ENCODE results near the gene SLC9A8.

SLC9A8 gene

GRCh38 chr20:49765846-49766541, 46.6 kb upstream of the SLC9A8 start:
- no peaks in the 10 kb centered on the region for H3K79me2 ChIP-seq (ENCODE audit: insufficient read depth, low read length)
- peaks cover 44% of the 10 kb centered on the region for H3K27me3 ChIP-seq (ENCODE audit: insufficient read depth, low read length, poor library complexity)
- H3K27ac ChIP-seq (ENCODE audit: low read length), result no peak overlapping the region
- no peak overlapping the region for H2AFZ ChIP-seq (ENCODE audit: low read depth, low read length)
- H3K9ac ChIP-seq (ENCODE audit: low read depth, low read length), result no peak overlapping the region
- no peak overlapping the region for H3K4me3 ChIP-seq (ENCODE audit: low read depth in 1 of 2, low read length in 2 of 2)
- TF ChIP-seq EZH2 (IDR thresholded peaks at IDR 0.05; ENCODE audit: borderline replicate concordance, low read depth, low read length, severe bottlenecking), result no peak
- TF ChIP-seq CTCF (IDR thresholded peaks at IDR 0.05; ENCODE audit: borderline replicate concordance, extremely low read depth, low read length, poor library complexity, severe bottlenecking), result no peak
- ATAC-seq (ENCODE audit: insufficient read depth, low read depth) (no peak), DNase-seq (no peak)
- H3K4me1 ChIP-seq (ENCODE audit: insufficient read depth, low read length), result peaks cover 43% of the 10 kb centered on the region
- no peaks in the 10 kb centered on the region for H3K9me3 ChIP-seq (ENCODE audit: insufficient read depth, low read length, severe bottlenecking)
- peaks cover 48% of the 10 kb centered on the region for H4K20me1 ChIP-seq (ENCODE audit: insufficient read depth, low read length)
- H3K4me2 ChIP-seq (ENCODE audit: insufficient read depth, low read length), result no peak overlapping the region
- H3K36me3 ChIP-seq (ENCODE audit: insufficient read depth, low read length), result no peaks in the 10 kb centered on the region

GRCh38 chr20:49766979-49767521, 45.6 kb upstream of the SLC9A8 start:
- no peak overlapping the region for H3K27ac ChIP-seq (ENCODE audit: low read length)
- H3K4me1 ChIP-seq (ENCODE audit: insufficient read depth, low read length), result peaks cover 44% of the 10 kb centered on the region
- ATAC-seq (ENCODE audit: insufficient read depth, low read depth) (no peak), DNase-seq (peak; percentile 29)
- no peak overlapping the region for H2AFZ ChIP-seq (ENCODE audit: low read depth, low read length)
- no peaks in the 10 kb centered on the region for H3K79me2 ChIP-seq (ENCODE audit: insufficient read depth, low read length)
- no peak overlapping the region for H3K4me2 ChIP-seq (ENCODE audit: insufficient read depth, low read length)
- no peak overlapping the region for H3K9ac ChIP-seq (ENCODE audit: low read depth, low read length)
- no peaks in the 10 kb centered on the region for H3K36me3 ChIP-seq (ENCODE audit: insufficient read depth, low read length)
- peaks cover 41% of the 10 kb centered on the region for H3K27me3 ChIP-seq (ENCODE audit: insufficient read depth, low read length, poor library complexity)
- H3K4me3 ChIP-seq (ENCODE audit: low read depth in 1 of 2, low read length in 2 of 2), result no peak overlapping the region
- peaks cover 46% of the 10 kb centered on the region for H4K20me1 ChIP-seq (ENCODE audit: insufficient read depth, low read length)
- no peaks in the 10 kb centered on the region for H3K9me3 ChIP-seq (ENCODE audit: insufficient read depth, low read length, severe bottlenecking)
- no peak for TF ChIP-seq EZH2 (IDR thresholded peaks at IDR 0.05; ENCODE audit: borderline replicate concordance, low read depth, low read length, severe bottlenecking)
- no peak for TF ChIP-seq CTCF (IDR thresholded peaks at IDR 0.05; ENCODE audit: borderline replicate concordance, extremely low read depth, low read length, poor library complexity, severe bottlenecking)

- Histone ChIP-seq H3K36me3 (ENCODE audit: insufficient read depth, low read length) (no peaks in the 10 kb centered on the region), H3K4me1 (ENCODE audit: insufficient read depth, low read length) (peaks cover 44% of the 10 kb centered on the region), H3K9ac (ENCODE audit: low read depth, low read length) (no peak overlapping the region), H4K20me1 (ENCODE audit: insufficient read depth, low read length) (peaks cover 49% of the 10 kb centered on the region), H3K9me3 (ENCODE audit: insufficient read depth, low read length, severe bottlenecking) (no peaks in the 10 kb centered on the region), H3K27me3 (ENCODE audit: insufficient read depth, low read length, poor library complexity) (peaks cover 39% of the 10 kb centered on the region), H3K27ac (ENCODE audit: low read length) (peak overlapping the region; percentile 10; the same call in 1 of the 2 replicates), H2AFZ (ENCODE audit: low read depth, low read length) (no peak overlapping the region), H3K79me2 (ENCODE audit: insufficient read depth, low read length) (no peaks in the 10 kb centered on the region), H3K4me2 (ENCODE audit: insufficient read depth, low read length) (peak overlapping the region; percentile 52), H3K4me3 (ENCODE audit: low read depth in 1 of 2, low read length in 2 of 2) (peak overlapping the region in 1 of 2 experiments; percentile 16; a peak in 2 of 4 replicates)
- TF ChIP-seq EZH2 (IDR thresholded peaks at IDR 0.05; ENCODE audit: borderline replicate concordance, low read depth, low read length, severe bottlenecking) (no peak), CTCF (IDR thresholded peaks at IDR 0.05; ENCODE audit: borderline replicate concordance, extremely low read depth, low read length, poor library complexity, severe bottlenecking) (no peak)
- ATAC-seq (ENCODE audit: insufficient read depth, low read depth) (peak; percentile 96), DNase-seq (peak; percentile 85)
Measured at GRCh38 chr20:49768204-49769047, 44.2 kb upstream of the SLC9A8 start.
